ENCODE results near the gene MYMK. TPM values are rescaled to one million over a fixed set of nuclear protein-coding genes. Genes with fewer than 3 reads are reported as not detected.

MYMK gene
- total and polyA plus RNA-seq, 2 of the 13 experiments (the other 11 are each of a cell fraction or from before 2014, with no cell fraction given), result not detected

DNA sequence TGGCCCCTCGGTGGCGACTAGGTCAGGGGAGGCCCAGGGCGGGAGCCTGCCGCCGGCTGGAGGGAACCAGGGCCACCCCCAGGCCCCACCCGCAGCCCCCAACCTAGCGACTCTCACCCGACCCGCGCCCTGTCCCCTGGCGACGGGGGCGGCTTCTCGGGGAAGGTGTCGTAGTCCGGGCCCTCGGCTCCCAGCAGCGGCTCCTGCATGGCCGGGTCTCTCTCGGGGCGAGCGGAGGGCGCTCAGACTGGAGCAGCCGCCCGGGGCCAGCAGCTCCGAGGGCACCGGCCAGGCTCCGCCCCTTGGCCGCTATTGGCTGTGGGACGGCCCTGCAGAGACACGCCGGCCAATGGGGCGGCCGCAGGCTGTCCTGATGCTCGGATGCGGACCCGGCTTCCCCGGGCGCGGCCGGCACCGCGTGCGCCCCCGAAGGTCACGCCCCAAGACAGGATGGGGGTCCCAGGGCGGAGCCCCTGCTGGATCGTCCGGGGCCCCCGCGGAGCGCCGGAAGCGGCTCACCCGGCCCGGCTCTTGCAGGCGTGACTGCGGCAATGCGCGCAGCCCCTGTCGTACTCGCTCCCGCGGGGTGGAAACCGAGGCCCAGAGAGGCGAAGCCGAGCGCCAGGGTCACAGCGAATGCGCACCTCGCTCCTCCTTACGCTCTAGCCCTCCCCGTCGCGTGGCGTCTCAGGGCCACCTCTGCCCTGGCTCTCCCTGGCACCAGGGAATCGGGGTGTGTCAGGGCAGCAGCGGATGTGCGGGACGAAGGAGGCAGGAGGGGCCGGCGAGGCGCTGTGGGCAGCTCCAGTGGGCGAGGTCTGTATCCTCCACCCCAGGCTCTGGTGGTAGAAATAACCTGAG, 45.7 kb downstream of the MYMK start, which contains the start of gene SLC2A6 (continued):
- TF ChIP-seq DZIP1 (CRISPR knock-in tag; IDR thresholded peaks at IDR 0.05) (peak; percentile 19; the same call in 1 of the 2 replicates), NFE2L1 (CRISPR knock-in tag; IDR thresholded peaks at IDR 0.05; ENCODE audit: borderline replicate concordance) (no peak), KDM3A (CRISPR knock-in tag; IDR thresholded peaks at IDR 0.05; ENCODE audit: low read depth) (0 out of 2 replicates have a peak, but pooled peaks have one; percentile 9), PITX1 (CRISPR knock-in tag; IDR thresholded peaks at IDR 0.05) (no peak), HMG20B (CRISPR knock-in tag; conservative IDR thresholded peaks at IDR 0.05) (0 out of 2 replicates have a peak, but pooled peaks have one; percentile 10), RBFOX2 (IDR thresholded peaks at IDR 0.05; ENCODE audit: low read depth, low read length) (peak; percentile 73), ZNF205 (CRISPR knock-in tag; IDR thresholded peaks at IDR 0.05) (peak; percentile 30; the same call in 1 of the 2 replicates), BORCS8-MEF2B (CRISPR knock-in tag; IDR thresholded peaks at IDR 0.05) (peak; percentile 87), PHF20 (CRISPR knock-in tag; IDR thresholded peaks at IDR 0.05) (0 out of 2 replicates have a peak, but pooled peaks have one; percentile 25), ZNF138 (CRISPR knock-in tag; IDR thresholded peaks at IDR 0.05; ENCODE audit: low read depth) (peak; percentile 37; the same call in 1 of the 2 replicates), ZNF317 (CRISPR knock-in tag; IDR thresholded peaks at IDR 0.05) (peak; percentile 51; the same call in 1 of the 2 replicates), NRL (CRISPR knock-in tag; IDR thresholded peaks at IDR 0.05; ENCODE audit: borderline replicate concordance) (0 out of 2 replicates have a peak, but pooled peaks have one; percentile 60), HNRNPUL1 (IDR thresholded peaks at IDR 0.05; ENCODE audit: low read depth, low read length) (no peak), MAZ (IDR thresholded peaks at IDR 0.05; ENCODE audit: borderline replicate concordance, low read depth, low read length) (no peak), MAZ (CRISPR knock-in tag; IDR thresholded peaks at IDR 0.05; ENCODE audit: low read depth) (0 out of 2 replicates have a peak, but pooled peaks have one; percentile 59), ZNF589 (CRISPR knock-in tag; conservative IDR thresholded peaks at IDR 0.05) (0 out of 2 replicates have a peak, but pooled peaks have one; percentile 27), ZFY (CRISPR knock-in tag; IDR thresholded peaks at IDR 0.05) (peak; percentile 74), IRF1 (CRISPR knock-in tag; IDR thresholded peaks at IDR 0.05; ENCODE audit: low read depth) (0 out of 2 replicates have a peak, but pooled peaks have one; percentile 35), ZNF326 (CRISPR knock-in tag; IDR thresholded peaks at IDR 0.05; ENCODE audit: borderline replicate concordance) (no peak), GMEB2 (CRISPR knock-in tag; IDR thresholded peaks at IDR 0.05; ENCODE audit: low read depth) (no peak)
- TF ChIP-seq, protein P1, sequence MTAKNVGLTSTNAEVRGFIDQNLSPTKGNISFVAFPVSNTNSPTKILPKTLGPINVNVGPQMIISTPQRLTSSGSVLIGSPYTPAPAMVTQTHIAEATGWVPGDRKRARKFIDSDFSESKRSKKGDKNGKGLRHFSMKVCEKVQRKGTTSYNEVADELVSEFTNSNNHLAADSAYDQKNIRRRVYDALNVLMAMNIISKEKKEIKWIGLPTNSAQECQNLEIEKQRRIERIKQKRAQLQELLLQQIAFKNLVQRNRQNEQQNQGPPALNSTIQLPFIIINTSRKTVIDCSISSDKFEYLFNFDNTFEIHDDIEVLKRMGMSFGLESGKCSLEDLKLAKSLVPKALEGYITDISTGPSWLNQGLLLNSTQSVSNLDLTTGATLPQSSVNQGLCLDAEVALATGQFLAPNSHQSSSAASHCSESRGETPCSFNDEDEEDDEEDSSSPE (CRISPR knock-in tag; IDR thresholded peaks at IDR 0.05), result 0 out of 2 replicates have a peak, but pooled peaks have one; percentile 45
